Neural crest cell (in vitro differentiated cells): ENCODE measurements around the gene DGKD. TPM values are rescaled to one million over a fixed set of nuclear protein-coding genes. Genes with fewer than 3 reads are reported as not detected.

Experiments used
- DNase-seq: peaks from one replicate; pipeline ENCODE4 v3.0.0; 2021; ENCODE audit warnings: low read depth, mixed read lengths, low spot score
- H3K27ac Mint-ChIP-seq: one replicate; pipeline ENCODE4 v1.8.0; 2021; ENCODE audit warnings: mild to moderate bottlenecking, mixed read lengths; ENCODE audit not compliant: unreplicated experiment
- H3K27me3 Mint-ChIP-seq: 2 replicates; pipeline ENCODE4 v1.8.0; 2021; ENCODE audit warnings: low read depth, mild to moderate bottlenecking, mixed read lengths
- H3K36me3 Mint-ChIP-seq: 2 replicates; pipeline ENCODE4 v1.8.0; 2021; ENCODE audit warnings: low read depth, mild to moderate bottlenecking, mixed read lengths
- H3K4me1 Mint-ChIP-seq: 2 replicates; pipeline ENCODE4 v1.8.0; 2021; ENCODE audit warnings: mixed read lengths
- H3K4me3 Mint-ChIP-seq: one replicate; pipeline ENCODE4 v1.8.0; 2021; ENCODE audit warnings: mild to moderate bottlenecking, mixed read lengths
- H3K9me3 Mint-ChIP-seq: 2 replicates; pipeline ENCODE4 v1.8.0; 2021; ENCODE audit warnings: mixed read lengths
- total RNA-seq: library from RNA; stranded (reverse); gene quantifications from 2 replicates; pipeline ENCODE4 v1.2.1, GENCODE V29; 2021
- TF ChIP-seq, protein P1 (sequence below): fragments of 200-600 bp; sonication (generic); conservative IDR thresholded peaks from 2 replicates; pipeline ENCODE4 v1.5.0; 2021; ENCODE audit warnings: antibody characterized with exemption, mild to moderate bottlenecking

The DGKD gene
- total RNA-seq, 1 donor from 2014 or later, result 48.7 TPM

DNA sequence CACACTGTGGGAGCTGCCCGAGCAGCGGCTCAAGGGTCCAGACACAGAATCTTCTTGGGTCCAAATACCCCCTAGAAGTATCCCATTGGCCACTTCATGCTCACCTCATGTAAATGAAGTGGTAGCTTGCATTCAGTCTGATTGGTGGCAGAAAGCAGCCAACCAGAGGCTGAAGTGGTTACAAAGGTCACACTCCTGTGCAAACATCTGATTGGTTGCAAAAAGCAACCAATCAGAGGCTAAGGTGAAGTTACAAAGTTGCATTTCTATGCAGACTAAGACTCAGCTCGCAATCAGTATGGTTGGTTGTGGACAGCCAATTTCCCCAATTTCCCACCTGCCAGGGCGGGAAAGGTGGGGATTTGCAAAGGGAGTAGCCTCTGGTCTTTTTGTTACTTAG lies 94.3 kb downstream of the DGKD start:
- DNase-seq, result no peak
- no peaks in the 10 kb centered on the region for H3K9me3 Mint-ChIP-seq
- H3K4me3 Mint-ChIP-seq, result no peak overlapping the region
- no peaks in the 10 kb centered on the region for H3K27me3 Mint-ChIP-seq
- peaks cover 15% of the 10 kb centered on the region for H3K4me1 Mint-ChIP-seq
- H3K36me3 Mint-ChIP-seq, result peaks cover 12% of the 10 kb centered on the region
- TF ChIP-seq, protein P1, sequence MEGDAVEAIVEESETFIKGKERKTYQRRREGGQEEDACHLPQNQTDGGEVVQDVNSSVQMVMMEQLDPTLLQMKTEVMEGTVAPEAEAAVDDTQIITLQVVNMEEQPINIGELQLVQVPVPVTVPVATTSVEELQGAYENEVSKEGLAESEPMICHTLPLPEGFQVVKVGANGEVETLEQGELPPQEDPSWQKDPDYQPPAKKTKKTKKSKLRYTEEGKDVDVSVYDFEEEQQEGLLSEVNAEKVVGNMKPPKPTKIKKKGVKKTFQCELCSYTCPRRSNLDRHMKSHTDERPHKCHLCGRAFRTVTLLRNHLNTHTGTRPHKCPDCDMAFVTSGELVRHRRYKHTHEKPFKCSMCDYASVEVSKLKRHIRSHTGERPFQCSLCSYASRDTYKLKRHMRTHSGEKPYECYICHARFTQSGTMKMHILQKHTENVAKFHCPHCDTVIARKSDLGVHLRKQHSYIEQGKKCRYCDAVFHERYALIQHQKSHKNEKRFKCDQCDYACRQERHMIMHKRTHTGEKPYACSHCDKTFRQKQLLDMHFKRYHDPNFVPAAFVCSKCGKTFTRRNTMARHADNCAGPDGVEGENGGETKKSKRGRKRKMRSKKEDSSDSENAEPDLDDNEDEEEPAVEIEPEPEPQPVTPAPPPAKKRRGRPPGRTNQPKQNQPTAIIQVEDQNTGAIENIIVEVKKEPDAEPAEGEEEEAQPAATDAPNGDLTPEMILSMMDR, result no peak
- peak overlapping the region; percentile 81 for H3K27ac Mint-ChIP-seq

DNA sequence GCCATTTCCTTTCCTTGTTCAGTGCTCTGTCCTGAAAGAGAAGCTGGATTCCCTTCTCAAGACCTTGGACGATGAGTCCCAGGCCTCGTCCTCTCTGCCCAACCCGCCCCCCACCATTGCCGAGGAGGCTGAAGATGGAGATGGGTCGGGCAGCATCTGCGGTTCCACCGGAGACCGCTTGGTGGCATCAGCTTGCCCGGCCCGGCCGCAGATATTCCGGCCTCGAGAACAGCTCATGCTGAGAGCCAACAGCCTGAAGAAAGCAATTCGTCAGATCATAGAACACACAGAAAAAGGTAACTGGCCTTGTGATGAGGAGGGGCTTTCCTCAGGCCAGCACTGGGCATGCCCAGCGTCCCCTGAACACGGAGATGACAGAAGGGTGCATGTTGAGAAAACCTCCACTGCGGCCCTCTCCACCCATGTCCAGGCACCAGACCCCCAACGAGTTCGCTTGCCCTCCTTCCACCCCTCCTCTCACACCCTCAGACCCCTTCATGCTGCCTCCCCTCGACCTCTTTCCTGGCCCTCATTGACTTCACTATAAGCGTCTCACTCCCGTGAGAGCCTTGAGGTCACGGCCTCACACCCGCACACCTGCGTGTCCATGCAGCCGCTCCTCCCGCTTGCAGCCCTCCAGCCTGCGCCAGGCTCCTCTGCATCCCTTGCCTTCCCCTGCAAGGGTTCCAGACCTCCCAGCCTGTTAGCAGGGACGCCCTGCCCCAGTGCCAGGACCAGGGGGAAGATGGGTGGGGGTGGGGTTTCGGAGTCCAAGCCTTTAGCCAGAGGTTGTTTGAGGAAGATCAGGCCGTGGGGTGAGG lies 95.0 kb downstream of the DGKD start:
- peak overlapping the region; percentile 81 for H3K27ac Mint-ChIP-seq
- peaks cover 12% of the 10 kb centered on the region for H3K36me3 Mint-ChIP-seq
- no peaks in the 10 kb centered on the region for H3K9me3 Mint-ChIP-seq
- TF ChIP-seq, protein P1, result peak; percentile 74
- no peaks in the 10 kb centered on the region for H3K27me3 Mint-ChIP-seq
- peak; percentile 61 for DNase-seq
- peaks cover 15% of the 10 kb centered on the region for H3K4me1 Mint-ChIP-seq
- no peak overlapping the region for H3K4me3 Mint-ChIP-seq

DNA sequence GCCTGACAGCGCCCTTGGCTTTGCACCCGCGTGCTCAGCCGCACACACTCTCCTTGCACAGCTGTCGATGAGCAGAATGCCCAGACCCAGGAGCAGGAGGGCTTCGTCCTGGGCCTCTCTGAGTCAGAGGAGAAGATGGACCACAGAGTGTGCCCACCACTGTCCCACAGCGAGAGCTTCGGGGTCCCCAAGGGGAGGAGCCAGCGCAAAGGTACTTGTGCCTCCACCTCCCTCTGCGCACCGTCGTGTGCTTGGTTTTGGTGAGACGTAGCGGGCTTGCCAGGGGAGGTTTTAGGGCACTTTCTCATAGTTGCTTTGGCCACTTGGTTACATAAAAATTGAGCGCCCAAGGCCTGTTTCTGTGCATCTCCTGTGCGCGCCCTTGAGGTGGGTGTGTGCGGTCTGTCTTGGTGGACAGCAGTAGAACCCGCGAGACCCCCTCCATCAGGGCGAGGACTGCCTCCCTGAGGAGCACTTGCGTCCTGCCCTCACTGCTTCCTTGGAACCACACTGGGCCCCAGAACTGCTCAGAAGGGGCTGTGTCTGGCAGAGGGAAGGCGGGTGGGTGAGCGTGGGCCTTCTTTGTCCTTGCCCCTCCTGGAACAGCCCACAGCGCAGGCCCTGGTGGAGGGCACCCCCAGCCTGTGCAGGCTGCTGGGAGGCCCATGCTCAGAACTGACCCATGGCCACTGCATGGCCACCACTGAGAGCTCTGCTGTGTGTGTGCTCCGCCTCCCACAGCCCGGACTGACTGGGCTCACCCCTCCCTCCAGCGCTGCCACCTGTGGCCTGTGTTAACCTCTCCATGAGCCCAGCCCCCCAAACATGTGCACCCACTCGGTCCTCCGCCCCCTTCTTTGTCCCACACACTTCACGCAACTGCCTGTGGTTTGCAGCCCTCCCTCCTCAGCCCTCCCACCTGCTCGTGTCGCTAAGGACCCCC lies 95.9 kb downstream of the DGKD start:
- Mint-ChIP-seq H3K36me3 (peaks cover 9% of the 10 kb centered on the region), H3K27ac (peak overlapping the region; percentile 43), H3K4me1 (peaks cover 15% of the 10 kb centered on the region), H3K4me3 (no peak overlapping the region), H3K27me3 (no peaks in the 10 kb centered on the region), H3K9me3 (no peaks in the 10 kb centered on the region)
- no peak for DNase-seq
- TF ChIP-seq, protein P1, result no peak

DNA sequence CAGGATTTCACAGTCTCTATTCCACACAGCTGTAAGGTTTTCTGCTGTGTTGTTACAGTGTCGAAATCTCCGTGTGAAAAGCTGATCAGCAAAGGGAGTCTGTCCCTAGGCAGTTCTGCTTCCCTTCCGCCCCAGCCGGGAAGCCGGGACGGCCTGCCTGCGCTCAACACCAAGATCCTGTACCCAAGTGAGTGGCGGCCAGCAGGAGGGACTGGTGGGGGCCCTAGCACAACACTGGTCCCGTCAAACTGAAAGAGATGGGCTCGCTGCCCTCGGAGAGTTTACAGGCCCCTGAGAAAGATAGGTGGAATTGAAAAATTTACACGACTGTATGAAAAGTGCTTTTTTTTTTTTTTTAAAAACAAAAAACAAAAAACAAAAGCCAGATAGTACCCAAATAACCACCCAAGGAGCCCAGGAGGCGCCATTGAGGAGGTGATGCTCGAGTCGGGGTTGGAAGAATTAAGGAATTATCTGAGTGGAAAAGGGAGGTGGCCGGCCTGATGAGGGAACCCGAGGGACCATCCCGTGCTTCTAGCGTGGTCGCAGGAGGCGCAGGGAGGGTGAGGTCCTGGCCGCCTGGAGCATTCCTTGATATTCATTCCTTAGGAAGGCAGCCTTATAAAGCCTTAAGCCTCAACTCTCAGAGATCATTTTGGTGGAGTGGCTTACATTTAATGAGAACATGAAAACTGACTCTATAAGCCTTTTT lies 96.7 kb downstream of the DGKD start:
- TF ChIP-seq, protein P1, result no peak
- no peaks in the 10 kb centered on the region for H3K9me3 Mint-ChIP-seq
- H3K4me3 Mint-ChIP-seq, result no peak overlapping the region
- no peak for DNase-seq
- H3K27me3 Mint-ChIP-seq, result no peaks in the 10 kb centered on the region
- peaks cover 7% of the 10 kb centered on the region for H3K36me3 Mint-ChIP-seq
- peak overlapping the region; percentile 43 for H3K27ac Mint-ChIP-seq
- H3K4me1 Mint-ChIP-seq, result peaks cover 15% of the 10 kb centered on the region

DNA sequence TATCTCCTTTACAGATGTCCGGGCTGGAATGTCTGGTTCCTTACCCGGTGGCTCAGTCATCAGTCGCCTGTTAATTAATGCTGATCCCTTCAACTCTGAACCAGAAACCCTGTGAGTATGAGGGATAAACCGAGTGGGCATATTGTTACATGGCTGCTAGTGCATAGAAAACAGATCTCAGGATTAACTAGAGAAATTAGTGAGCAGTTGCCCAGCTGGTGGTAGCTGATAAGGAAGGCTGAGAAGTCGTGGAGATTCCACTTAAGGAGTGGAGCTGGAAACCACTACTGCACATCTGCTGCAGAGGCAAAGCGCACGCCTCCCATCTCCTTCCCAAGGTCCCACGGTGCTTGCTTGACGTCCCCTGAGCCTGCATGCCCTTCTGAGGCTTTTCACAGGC lies 97.7 kb downstream of the DGKD start:
- Mint-ChIP-seq H3K4me3 (no peak overlapping the region), H3K27ac (no peak overlapping the region), H3K36me3 (peaks cover 7% of the 10 kb centered on the region), H3K4me1 (peaks cover 15% of the 10 kb centered on the region), H3K27me3 (no peaks in the 10 kb centered on the region), H3K9me3 (no peaks in the 10 kb centered on the region)
- TF ChIP-seq, protein P1, result no peak
- no peak for DNase-seq
